NCI-H2171 (cell line): ENCODE results near the gene TRIM28.
"Not testable (repeated sequence)": the region's sequence is repeated elsewhere in the genome, so short reads cannot be mapped to it uniquely, and the experiment has no call there.

ENCODE experiments used
- DNase-seq: peaks from one replicate; lab custom pipeline; 2025; lab: John Stamatoyannopoulos, UW

The TRIM28 gene

DNA sequence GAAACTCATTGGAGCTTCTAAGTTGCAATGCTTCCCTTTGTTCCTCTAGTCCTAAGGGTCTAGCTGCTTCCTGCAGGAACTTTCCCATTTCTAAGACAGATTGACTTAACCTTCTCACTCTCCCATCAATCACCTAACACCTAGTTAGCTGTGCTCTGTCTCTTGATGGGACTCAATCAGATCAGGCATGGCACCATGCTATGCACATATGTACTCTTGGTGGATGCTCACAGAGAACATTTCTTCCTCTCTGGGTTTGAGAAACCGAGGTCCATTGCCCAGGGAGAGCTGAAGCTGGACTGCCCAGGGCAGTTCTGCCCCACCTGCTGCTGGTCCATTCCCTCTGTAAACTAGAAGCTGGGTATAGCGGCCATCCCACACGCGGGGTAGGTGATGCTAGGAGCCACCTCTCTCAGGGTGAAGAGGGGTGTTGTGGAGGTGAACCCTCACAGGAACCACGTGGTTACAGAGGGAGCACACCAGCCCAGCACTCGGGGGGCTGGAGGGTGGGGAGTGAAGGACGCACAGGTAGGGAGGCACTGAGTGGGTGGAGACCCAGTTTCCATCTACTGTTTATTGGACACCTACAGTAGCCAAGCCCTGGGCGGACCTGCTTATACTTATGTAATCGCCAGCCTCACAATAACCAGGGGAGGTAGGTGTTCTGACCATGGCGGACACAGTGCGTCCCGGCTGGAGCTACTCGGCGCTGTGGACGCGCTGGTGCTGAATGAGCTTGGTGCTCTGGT lies 17.7 kb downstream of the TRIM28 start:
- no peak for DNase-seq

DNA sequence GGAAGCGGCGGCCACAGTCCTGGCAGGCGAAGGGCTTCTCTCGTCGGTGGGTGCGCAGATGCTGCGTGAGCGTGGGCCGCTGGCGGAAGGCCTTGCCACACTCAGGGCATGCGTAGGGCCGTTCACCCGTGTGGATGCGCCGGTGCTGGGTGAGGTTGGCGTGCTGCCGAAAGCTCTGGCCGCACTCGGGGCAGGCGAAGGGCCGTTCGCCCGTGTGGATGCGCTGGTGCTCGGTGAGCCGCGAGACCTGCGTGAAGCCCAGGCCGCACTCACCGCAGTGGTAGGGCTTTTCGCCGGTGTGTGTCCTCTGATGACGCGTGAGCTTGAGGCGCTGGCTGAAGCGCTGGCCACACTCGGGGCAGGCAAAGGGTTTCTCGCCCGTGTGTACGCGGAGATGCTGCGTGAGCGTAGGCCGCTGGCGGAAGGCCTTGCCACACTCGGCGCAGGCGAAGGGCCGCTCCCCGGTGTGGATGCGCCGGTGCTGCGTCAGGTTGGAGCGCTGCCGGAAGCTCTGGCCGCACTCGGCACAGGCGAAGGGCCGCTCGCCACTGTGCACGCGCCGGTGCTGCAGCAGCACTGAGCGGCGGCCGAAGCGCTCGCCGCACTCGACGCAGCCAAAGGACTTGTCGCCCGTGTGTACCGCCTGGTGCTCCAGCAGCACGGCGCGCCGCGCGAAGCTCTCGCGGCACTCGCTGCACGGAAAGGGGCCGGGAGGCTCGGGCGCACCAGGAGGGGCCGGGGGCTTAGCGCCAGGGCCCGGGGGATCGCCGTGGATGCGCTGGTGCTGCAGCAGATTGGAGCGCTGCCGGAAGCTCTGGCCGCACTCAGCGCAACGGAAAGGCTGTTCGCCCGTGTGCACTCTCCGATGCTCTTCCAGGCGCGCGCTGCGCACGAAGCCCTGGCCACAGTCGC lies 18.5 kb downstream of the TRIM28 start:
- DNase-seq: no peak

DNA sequence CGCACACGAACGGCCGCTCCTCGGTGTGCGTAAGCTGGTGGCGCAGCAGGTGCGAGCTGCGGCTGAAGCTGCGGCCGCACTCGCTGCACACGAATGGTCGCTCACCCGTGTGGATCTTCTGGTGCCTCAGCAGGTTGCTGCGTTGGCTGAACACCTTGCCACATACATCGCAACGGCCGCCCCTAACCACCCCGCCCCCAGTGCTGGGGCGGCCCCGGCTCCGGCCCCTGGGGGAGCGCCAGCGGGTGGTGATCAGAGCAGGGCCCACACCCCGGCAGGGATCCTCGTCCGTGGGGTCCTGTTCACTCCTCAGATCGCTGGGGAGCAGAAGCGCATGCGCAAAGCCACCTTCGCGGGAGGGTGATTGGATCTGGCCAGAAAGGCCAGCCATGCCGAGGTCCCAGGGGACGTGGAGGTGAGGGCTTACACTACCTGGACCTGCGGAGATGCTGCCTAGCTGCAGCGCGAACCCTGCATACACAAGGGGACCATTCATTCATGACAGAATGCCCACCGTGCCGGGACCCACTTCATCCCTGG lies 19.2 kb downstream of the TRIM28 start:
- no peak for DNase-seq

DNA sequence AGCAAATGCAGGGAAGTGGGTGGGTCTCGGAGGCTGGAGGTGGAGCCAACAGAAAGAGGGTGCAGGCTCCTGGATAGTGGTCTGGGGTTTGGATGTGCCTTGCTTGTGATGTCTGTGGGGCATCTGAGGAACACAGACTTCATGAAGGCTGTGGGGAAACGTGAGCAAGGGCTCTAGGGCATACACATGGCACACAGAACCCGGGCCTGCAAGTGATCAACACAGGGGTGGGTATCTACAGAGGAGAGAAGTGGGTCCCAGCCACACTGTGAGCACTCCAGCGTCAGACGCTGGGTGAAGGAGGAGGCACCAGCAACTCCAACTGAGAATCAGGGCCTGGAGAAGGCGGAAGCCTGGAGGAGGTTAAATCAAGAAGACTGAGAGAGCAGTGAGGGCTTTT lies 20.0 kb downstream of the TRIM28 start:
- no peak for DNase-seq

DNA sequence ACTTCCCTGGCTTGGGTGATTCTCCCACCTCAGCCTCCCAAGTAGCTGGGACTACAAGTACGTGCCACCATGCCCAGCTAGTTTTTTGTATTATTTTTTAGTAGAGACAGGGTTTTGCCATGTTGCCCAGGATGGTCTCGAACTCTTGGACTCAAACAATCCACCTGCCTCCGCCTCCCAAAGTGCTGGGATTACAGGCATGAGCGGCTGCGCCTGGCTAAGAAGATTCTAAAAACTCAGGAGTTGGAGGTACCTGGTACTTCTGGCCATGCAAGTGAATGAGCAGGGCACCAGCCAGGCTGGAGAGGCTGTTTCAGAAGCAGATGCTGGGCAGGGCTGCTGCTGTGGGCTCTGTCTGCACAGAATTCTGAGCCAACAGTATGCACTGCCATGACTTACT lies 23.1 kb downstream of the TRIM28 start:
- DNase-seq: no peak

DNA sequence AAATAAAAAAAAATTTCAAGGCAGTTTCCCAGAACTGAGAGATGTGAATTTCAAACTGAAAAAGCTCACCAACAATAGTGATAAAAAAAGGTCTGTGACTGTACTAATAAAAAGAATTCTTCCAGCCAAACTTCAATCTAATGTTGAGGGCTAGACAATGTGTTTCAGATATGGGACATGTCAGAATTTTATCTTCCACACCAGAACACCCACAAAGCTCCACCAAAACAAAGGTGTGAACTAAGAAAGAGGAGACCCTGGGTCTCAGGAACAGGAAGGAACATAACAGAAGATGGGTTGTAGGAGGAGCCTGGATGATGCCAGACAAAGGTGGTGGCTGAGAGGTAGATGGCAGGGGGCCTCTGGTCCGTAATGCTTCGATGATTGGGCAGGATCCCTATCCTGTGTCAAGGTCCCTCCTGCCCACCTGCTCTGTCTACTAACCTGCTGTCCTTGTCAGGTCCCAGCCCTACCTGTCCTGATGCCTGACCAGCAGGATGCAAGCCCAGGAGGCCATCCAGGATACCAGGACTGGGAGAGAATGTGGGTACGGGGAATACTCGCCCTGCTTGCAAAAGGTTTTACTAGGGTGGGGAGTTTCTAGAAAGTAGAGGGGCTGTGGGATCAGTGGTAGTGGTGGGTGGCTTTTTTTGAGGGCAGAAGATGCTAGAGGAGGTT lies 24.7 kb downstream of the TRIM28 start:
- no peak for DNase-seq

DNA sequence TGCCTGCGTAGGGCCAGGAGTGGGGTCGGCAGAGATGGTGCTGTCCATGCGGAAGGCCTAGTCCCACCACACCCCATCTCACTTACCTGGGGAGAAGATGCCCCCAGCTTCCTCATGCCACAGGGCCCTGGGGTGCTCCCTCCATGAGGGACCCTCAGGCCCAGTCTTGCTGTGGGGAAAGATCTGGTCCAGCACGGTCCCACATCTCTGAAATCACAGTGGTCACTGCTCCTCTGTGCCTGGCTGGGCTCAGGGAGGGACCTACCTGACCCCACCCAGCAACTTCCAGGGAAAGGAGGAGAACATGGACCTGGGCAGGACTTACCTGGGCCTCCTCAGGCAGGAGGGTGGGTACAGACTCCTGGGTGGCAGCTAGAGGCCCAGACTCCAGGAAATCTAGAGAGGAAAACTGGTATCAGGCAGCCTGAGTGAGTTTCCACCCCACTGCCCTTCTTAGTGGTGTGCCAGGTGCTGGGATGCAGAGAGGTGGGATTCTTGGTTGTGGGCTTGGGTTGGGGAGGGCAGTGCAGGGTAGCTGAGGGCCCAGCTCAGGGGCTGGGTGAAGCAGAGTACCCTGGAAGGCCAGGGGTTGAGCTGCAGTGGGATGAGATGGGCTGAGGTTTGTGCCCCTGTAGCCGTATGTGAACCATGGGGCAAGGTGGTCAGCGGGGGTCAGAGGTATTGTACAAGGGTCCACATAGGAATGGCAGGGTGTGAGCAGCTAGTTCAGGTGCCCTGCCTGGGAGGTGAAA lies 25.5 kb downstream of the TRIM28 start:
- no peak for DNase-seq

DNA sequence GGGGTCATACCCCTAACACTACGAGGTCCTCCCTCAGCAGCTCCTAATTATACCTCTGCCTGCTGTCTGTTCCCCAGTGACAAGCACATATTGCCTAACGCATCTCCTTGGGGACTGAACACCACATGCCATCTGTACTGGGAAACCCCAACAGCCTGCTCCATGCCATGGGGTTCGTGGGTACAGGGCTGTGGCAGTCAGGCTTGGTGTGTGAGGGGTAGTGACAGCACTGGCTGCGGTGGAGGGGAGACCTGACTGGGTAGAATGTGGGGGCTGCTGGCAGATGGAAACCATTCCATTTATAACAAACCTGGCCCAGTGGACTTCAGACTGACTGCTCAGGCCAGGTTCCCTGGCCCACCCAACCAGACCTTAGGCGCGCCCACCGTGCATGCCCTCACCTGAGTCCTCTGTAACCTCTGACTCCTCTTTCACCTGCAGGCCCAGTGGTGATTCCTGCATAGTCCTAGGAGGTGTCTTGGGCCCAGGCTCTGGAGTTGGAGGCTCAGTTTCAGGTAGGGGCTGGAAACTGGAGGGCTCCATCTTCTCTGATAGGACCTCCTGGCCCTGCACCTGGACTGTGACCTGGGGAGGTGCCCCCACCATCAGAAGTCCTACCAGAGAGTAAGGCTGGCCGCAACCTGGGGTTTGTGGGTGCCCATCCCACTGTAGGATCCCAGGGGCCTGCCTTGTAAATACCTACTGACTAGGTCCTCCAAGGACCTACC lies 26.2 kb downstream of the TRIM28 start:
- DNase-seq: no peak

DNA sequence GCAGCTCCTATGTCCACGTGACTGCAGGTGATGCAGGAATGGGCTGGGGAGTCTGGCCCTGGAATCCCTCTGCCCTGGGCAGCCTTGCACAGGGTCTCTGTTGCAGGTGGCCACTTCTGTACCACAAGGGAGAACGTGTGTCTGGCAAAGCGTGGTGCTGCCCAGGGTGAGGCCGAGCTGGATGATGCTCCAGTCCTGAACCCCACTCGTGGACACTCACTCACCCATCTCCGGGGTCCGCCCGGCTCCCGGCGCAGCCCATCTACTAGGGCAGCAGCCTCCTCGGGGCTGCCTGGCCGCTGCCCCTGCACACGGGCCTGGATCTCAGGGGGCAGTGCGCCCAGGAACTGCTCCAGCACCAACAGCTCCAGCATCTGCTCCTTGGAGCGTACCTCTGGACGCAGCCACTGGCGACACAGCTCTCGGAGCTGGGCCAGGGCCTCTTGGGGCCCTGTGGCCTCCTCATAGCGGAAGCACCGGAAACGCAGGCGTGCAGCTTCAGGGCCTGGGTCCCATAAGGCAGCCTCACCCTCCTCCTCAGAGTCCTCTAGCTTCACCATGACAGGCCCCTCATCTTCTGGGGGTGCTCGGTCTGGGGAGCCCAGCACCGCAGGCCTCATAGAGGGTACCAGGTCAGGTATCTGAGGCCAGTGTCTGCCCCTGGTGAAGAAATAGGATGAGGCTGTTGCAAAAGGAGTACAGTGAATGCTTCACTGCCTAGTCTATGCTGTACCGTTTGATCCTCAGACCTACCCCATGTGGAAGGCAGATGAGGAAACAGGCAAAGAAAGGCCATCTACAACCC lies 27.1 kb downstream of the TRIM28 start:
- DNase-seq: no peak

DNA sequence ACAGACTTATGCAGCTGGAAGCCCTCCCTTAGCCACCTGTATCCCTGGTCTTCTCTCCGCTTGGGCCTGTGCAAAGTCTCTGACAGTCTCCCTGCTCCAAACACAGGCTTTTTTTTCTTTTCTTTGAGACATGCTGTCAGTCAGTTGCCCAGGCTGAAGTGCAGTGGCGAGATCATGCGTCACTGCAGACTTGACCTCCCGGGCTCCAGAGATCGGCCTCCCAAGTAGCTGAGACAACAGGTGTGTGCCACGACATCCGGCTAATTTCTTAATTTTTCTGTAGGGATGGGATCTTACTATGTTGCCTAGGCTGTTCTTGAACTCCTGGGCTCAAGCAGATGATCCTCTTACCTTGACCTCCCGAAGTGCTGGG lies 27.7 kb downstream of the TRIM28 start:
- no peak for DNase-seq

DNA sequence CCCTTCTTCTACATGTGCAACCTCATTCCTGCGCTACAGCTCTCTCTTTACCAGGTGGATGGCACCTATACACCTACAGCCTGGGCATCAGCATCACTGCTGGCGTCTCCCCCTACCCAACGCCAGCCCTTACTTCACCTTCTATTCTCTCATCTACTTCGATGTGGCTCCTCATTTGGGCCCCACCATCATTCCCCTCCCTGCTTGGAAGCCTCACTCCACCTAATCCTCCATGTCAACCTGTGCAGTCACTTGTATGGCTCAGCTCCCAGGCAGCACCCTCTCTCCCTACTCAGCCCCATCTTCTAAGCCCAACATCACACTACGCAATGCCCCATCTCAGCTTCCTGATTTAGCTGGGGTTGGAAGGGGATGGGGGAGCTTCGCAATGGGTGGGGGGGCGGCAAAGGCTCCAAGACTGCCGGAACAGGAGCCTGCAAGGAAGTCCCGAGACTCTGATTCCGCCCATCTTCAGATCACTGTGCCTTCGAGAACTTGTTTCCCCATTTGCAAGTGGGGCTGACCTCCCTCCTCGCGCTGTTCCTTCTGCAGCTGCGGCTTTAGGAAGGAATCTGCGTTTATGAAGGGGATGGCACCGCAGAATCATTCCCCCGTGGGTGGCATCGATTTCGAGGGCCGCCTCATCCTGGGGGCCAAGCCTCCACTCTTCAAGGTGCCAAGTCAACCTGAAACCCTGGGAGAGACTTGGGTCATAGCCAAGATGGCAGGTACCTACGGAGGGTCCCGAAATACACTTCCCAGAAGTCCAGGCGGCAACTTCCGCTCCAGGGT lies 28.4 kb downstream of the TRIM28 start:
- no peak for DNase-seq

DNA sequence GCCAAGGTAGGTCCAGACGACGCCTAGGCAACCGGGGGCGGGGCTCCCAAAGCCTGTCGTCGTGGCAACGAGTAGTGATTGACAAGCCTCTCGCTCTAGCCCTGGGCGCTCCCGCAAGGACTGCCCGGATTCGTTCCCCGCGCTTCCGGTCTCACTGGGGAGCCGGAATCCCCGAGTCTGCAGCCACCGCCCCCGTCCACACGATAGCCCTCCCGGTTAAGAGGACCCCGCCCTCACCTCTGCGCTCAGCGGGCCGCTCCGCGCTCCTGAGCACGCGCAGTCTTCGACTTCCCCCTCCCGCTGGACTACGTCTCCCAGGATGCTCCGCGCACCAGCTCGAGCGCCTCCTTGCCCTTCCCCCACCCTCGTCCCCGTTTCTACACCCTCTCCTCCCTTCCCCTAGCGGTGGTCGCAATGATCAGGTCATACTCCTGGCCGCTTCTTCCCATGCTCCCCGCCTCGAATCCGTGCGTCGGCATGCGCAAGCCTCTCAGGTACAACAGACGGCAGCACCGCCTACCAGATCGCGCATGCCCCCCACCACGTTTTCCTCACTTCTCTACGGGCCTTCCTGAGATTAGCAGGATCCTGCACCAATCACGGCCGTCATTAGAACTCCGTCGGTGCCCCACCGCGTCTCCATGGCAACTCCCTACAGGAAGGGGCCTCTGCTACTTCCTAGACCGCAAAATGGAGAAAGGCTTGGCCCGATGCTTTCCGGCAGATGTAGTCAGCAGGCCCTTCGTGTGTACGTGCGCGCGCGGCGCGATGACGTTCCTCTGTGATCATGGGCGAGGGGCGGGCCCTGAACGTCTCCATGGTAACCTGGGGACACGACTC lies 29.2 kb downstream of the TRIM28 start, which contains the start of gene MZF1:
TSS of gene MZF1 (minus strand) at position 518 of the 840 bp plus-strand sequence. CDS start 1,946 bp downstream, outside the sequence.
- no peak for DNase-seq

DNA sequence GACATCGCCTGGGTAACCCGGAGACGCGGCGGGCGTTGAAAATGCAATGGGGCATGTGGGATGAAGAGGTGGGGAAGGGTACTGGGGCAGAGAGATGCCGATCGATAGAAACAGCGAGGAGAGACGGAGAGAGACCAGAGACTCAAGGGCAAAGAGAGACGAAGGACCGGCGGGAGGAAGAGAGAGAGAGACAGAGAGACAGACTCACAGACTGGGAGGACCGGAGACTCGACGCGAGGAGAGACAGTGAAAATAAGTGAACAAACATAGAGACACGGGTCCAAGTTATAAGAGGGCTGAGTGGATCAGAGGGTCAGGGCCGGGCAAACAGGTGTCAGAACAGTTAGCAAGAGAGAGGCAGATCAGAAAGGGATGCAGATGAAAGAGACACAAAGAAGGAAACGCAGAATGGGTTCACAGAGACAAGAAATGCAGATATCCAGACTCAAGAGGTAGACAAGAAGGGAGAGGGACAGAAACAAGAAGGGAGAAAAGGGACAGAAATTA lies 29.8 kb downstream of the TRIM28 start:
- DNase-seq: no peak

DNA sequence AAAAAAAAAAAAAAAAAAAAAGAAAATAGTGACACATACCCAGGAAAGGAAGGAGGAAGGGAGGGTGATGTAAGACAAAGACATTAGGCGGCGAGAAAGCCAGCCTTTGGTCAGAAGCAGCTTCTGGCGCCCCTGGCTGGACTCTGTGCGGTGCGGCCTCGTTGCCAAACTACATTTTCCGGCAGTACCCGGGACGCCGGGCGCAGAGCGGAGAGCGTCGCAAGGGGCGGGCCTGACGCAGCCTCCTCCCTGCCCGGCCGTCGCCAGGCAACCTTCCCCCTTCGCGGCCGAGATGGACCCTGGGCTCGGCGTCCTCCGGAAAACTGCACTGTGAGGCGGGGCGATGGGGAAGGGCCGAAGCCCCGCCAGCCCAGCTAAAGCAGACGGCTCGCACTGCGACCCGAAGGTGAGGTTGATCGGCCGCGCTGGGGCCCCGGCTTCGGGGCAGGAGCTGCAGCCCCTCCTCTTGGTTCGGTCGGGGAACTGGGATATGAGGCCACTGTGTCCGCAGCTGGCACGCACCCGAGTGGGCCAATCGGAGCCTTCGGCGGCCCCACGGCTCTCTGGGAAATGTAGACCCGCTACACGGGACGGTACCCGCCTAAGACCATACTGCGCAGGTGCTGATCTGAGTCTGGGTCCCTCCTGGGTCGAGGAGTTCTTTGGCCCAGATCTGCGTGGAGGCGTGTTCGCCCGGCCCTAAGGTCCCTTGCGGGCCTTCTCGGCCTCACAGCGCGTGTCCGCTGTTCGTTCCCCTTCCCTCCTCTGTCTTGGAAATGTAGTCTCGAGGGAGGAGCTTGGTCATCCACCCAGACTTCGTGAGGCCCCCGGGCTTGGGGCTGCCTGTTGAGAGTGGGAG lies 31.5 kb downstream of the TRIM28 start:
- DNase-seq: no peak

DNA sequence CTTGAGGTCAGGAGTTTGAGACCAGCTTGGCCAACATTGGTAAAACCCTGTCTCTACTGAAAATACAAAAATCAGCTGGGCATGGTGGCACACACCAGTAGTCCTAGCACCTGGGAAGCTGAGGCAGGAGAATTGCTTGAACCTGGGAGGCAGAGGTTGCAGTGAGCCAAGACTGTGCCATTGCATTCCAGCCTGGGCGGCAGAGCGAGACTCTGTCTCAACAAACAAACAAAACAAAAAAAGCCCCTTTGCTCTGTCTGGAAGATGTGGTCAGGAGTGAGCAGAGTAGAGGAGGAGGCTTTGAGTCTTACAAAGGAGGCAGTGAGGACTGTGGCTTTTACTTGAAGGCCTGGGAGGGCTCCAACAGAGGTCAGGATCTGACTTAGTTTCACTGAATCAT lies 33.7 kb downstream of the TRIM28 start:
- not testable (repeated sequence) for DNase-seq

DNA sequence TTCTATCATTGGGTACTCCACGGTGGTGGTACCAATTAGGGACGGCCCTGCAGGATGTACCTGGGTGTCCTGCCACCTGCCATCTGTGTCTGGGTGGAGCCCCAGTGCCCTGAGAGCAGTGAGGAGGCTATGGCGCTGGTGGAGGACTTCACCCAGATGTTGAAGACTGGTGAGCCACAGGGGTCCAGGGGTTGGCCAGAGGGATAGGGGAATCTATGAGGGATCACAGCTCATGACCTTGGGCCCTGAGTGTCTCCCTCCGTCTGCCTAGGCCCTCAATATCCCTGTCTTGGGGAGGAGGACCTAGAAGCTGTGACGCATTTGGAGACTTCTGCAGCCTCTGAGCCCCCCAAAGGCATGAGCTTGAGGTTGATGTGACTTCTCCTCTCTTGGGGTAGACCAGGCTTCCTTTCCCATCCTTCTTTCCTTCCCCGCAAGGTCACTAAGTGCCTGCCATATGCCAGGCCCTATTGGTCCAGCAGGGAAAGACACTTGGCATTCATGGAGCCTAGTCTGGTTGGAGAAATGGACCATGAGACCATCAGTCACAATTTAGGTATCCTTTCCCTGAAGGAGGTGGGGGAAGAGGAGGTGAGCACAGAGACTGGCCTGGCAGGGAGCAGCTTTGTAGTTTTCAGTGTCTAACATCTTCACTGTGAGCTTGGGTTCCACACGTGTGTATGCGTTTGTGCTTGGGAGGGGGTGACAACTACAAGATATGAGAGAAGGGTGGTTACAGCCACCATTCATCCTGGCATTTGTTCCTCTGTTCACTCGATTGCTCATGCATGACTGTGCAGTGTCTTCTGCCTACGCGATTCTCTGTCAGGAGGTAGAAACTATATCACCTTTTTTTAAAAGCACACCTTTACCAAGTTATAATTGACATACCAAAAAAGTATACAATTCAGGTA lies 34.4 kb downstream of the TRIM28 start:
- DNase-seq: no peak
